Vagina (tissue), 2 donors: ENCODE measurements around the gene OVOL1.

ENCODE experiments used
- CTCF ChIP-seq, 3 experiments: fragments of 450-650 bp in 2 of 3; fragments of 200-600 bp in 1 of 3; sonication (generic) in 1 of 3; IDR thresholded peaks; one replicate each; pipeline ENCODE4 v1.5.1; 2017 to 2019; ENCODE audit warnings: antibody characterized with exemption in 3 of 3, mild to moderate bottlenecking in 2 of 3, moderate library complexity in 2 of 3
- POLR2A ChIP-seq, 2 donors: fragments of 450-650 bp; IDR thresholded peaks; one replicate each; pipeline ENCODE4 v1.6.1; 2017; ENCODE audit warnings: antibody characterized with exemption in 2 of 2, mild to moderate bottlenecking in 2 of 2, moderate library complexity in 2 of 2
- POLR2AphosphoS5 ChIP-seq, 2 donors: sonication (generic); formaldehyde crosslinking; IDR thresholded peaks; one replicate each; pipeline ENCODE4 v1.9.0; 2017; ENCODE audit warnings: antibody characterized with exemption in 2 of 2, mild to moderate bottlenecking in 2 of 2, low read depth in 1 of 2; ENCODE audit not compliant: insufficient read depth in 1 of 2

- TF ChIP-seq POLR2A (IDR thresholded peaks at IDR 0.05) (no peak), CTCF (IDR thresholded peaks at IDR 0.05) (no peak), POLR2AphosphoS5 (IDR thresholded peaks at IDR 0.05; ENCODE audit: insufficient read depth in 1 of 2, low read depth in 1 of 2) (no peak)
Observed at GRCh38 chr11:65794570-65795510, 8.0 kb downstream of the OVOL1 start.
